ENCODE measurements around the gene PODN.

DNA sequence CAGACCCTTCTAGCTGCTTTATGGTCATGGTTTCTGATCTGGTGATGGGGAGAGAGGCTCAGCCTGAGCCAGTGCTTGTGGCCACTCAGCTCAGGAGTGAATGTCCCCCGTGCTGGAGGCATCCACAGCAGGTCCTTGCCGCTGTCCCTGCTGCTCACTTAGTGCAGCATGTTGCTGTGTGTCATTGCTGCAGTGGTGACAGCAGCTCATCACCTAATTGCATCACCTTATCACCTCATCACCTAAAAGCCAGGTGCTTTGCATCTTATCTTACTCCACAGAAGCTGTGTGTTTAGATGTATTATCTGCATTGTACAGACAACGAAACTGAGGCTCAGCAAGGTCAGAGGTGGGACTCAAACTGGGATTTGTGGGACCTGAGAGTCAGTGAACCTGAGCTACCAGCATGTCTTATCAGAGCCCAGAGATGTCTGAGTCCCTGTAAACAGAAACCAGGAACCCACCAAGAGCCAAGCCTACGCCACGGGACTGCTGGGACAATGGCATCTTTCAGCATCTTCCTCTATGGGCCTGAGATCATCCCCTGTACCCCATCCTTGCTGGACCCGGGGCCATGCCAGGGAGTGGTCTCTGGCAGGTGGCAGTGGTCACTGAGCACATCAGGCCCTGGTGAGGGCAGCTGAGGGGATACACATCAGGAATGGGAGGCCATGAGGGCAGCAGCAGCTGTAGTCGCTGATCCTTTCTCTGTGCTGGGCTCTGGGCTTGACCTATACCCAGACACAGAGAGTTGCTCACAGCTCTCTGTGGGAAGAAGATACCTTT lies 6.5 kb downstream of the PODN start:
- TF ChIP-seq, protein P1, sequence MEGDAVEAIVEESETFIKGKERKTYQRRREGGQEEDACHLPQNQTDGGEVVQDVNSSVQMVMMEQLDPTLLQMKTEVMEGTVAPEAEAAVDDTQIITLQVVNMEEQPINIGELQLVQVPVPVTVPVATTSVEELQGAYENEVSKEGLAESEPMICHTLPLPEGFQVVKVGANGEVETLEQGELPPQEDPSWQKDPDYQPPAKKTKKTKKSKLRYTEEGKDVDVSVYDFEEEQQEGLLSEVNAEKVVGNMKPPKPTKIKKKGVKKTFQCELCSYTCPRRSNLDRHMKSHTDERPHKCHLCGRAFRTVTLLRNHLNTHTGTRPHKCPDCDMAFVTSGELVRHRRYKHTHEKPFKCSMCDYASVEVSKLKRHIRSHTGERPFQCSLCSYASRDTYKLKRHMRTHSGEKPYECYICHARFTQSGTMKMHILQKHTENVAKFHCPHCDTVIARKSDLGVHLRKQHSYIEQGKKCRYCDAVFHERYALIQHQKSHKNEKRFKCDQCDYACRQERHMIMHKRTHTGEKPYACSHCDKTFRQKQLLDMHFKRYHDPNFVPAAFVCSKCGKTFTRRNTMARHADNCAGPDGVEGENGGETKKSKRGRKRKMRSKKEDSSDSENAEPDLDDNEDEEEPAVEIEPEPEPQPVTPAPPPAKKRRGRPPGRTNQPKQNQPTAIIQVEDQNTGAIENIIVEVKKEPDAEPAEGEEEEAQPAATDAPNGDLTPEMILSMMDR (IDR thresholded peaks at IDR 0.05; ENCODE audit: poor library complexity): no peak
- no peak for TF ChIP-seq EZH2phosphoT487 (IDR thresholded peaks at IDR 0.05; ENCODE audit: low read depth, severe bottlenecking, unreplicated experiment)

Data from hepatocyte (in vitro differentiated cells).